Memory B cell (primary cell): ENCODE results near the gene NUAK2.
A peak's percentile ranks its signal among the peaks of the same experiment; 100 is the strongest.
"Not testable (repeated sequence)": the region's sequence is repeated elsewhere in the genome, so short reads cannot be mapped to it uniquely, and the experiment has no call there.

ENCODE experiments used
- ATAC-seq: fragments of 150-1000 bp; cut with Tn5 transposase; 2 replicates; pipeline ENCODE4 v1.10.0; 2021; ENCODE audit warnings: low read depth, mild to moderate bottlenecking, moderate library complexity
- DNase-seq, 2 donors: peaks; one replicate each; pipeline ENCODE4 v3.0.0; 2022; ENCODE audit warnings: low spot score in 2 of 2
- H3K27ac Mint-ChIP-seq: one replicate; pipeline ENCODE4 v1.8.0; 2022; ENCODE audit warnings: mild to moderate bottlenecking, moderate library complexity, mixed read lengths
- H3K27me3 Mint-ChIP-seq: one replicate; pipeline ENCODE4 v1.8.0; 2022; ENCODE audit warnings: mixed read lengths
- H3K36me3 Mint-ChIP-seq: one replicate; pipeline ENCODE4 v1.8.0; 2022; ENCODE audit warnings: mild to moderate bottlenecking, mixed read lengths
- H3K4me1 Mint-ChIP-seq: one replicate; pipeline ENCODE4 v1.8.0; 2022; ENCODE audit warnings: mixed read lengths
- H3K4me3 Mint-ChIP-seq: one replicate; pipeline ENCODE4 v1.8.0; 2022; ENCODE audit warnings: mild to moderate bottlenecking, moderate library complexity, mixed read lengths
- H3K9me3 Mint-ChIP-seq: one replicate; pipeline ENCODE4 v1.8.0; 2022; ENCODE audit warnings: mixed read lengths

The NUAK2 gene

GRCh38 chr1:205304046-205304694 is 17.4 kb downstream of the NUAK2 start:
- DNase-seq (no peak), ATAC-seq (no peak)
- Mint-ChIP-seq H3K9me3 (no peaks in the 10 kb centered on the region), H3K4me1 (peaks cover 37% of the 10 kb centered on the region), H3K36me3 (peaks cover 32% of the 10 kb centered on the region), H3K27ac (no peak overlapping the region), H3K27me3 (no peaks in the 10 kb centered on the region), H3K4me3 (no peak overlapping the region)

- no peak overlapping the region for H3K4me3 Mint-ChIP-seq
- DNase-seq (no peak), ATAC-seq (no peak)
- H3K4me1 Mint-ChIP-seq = peaks cover 37% of the 10 kb centered on the region
- no peak overlapping the region for H3K27ac Mint-ChIP-seq
- no peaks in the 10 kb centered on the region for H3K9me3 Mint-ChIP-seq
- no peaks in the 10 kb centered on the region for H3K27me3 Mint-ChIP-seq
- H3K36me3 Mint-ChIP-seq = peaks cover 31% of the 10 kb centered on the region
Observed at GRCh38 chr1:205303247-205303888, 18.2 kb downstream of the NUAK2 start.

- Mint-ChIP-seq H3K4me1 (peaks cover 42% of the 10 kb centered on the region), H3K27ac (peak overlapping the region; percentile 42), H3K36me3 (peaks cover 24% of the 10 kb centered on the region), H3K27me3 (no peaks in the 10 kb centered on the region), H3K4me3 (no peak overlapping the region), H3K9me3 (no peaks in the 10 kb centered on the region)
- ATAC-seq (no peak), DNase-seq (no peak)
Observed at GRCh38 chr1:205301842-205302588, 19.5 kb downstream of the NUAK2 start.

- peaks cover 40% of the 10 kb centered on the region for H3K4me1 Mint-ChIP-seq
- H3K27me3 Mint-ChIP-seq = no peaks in the 10 kb centered on the region
- peaks cover 21% of the 10 kb centered on the region for H3K36me3 Mint-ChIP-seq
- H3K9me3 Mint-ChIP-seq = no peaks in the 10 kb centered on the region
- ATAC-seq (peak; percentile 69), DNase-seq (no peak)
- H3K4me3 Mint-ChIP-seq = peak overlapping the region; percentile 35
- H3K27ac Mint-ChIP-seq = peak overlapping the region; percentile 86
Observed at GRCh38 chr1:205301205-205301821, 20.2 kb downstream of the NUAK2 start.

- H3K36me3 Mint-ChIP-seq = peaks cover 17% of the 10 kb centered on the region
- no peak for ATAC-seq
- H3K4me3 Mint-ChIP-seq = no peak overlapping the region
- no peaks in the 10 kb centered on the region for H3K9me3 Mint-ChIP-seq
- no peak overlapping the region for H3K27ac Mint-ChIP-seq
- peaks cover 44% of the 10 kb centered on the region for H3K4me1 Mint-ChIP-seq
- DNase-seq = no peak
- no peaks in the 10 kb centered on the region for H3K27me3 Mint-ChIP-seq
Observed at GRCh38 chr1:205300149-205300548, 21.4 kb downstream of the NUAK2 start.

- H3K27ac Mint-ChIP-seq = peak overlapping the region; percentile 71
- peaks cover 9% of the 10 kb centered on the region for H3K36me3 Mint-ChIP-seq
- no peaks in the 10 kb centered on the region for H3K27me3 Mint-ChIP-seq
- ATAC-seq (no peak), DNase-seq (no peak)
- H3K4me1 Mint-ChIP-seq = peaks cover 51% of the 10 kb centered on the region
- H3K4me3 Mint-ChIP-seq = no peak overlapping the region
- H3K9me3 Mint-ChIP-seq = no peaks in the 10 kb centered on the region
Observed at GRCh38 chr1:205298191-205298994, 23.2 kb downstream of the NUAK2 start.

GRCh38 chr1:205297546-205298177 is 23.9 kb downstream of the NUAK2 start:
- not testable (repeated sequence) for H3K36me3 Mint-ChIP-seq, DNase-seq, ATAC-seq, H3K4me3 Mint-ChIP-seq, H3K9me3 Mint-ChIP-seq, H3K27me3 Mint-ChIP-seq
- peaks cover 55% of the 10 kb centered on the region for H3K4me1 Mint-ChIP-seq
- H3K27ac Mint-ChIP-seq = peak overlapping the region; percentile 71

- Mint-ChIP-seq H3K27ac (no peak overlapping the region), H3K36me3 (no peaks in the 10 kb centered on the region), H3K4me1 (peaks cover 54% of the 10 kb centered on the region), H3K27me3 (no peaks in the 10 kb centered on the region), H3K9me3 (no peaks in the 10 kb centered on the region), H3K4me3 (no peak overlapping the region)
- no peak for ATAC-seq
- DNase-seq = no peak
Observed at GRCh38 chr1:205296154-205296553, 25.4 kb downstream of the NUAK2 start.

- H3K36me3 Mint-ChIP-seq = no peaks in the 10 kb centered on the region
- no peaks in the 10 kb centered on the region for H3K9me3 Mint-ChIP-seq
- H3K27ac Mint-ChIP-seq = no peak overlapping the region
- H3K27me3 Mint-ChIP-seq = no peaks in the 10 kb centered on the region
- no peak for ATAC-seq
- DNase-seq = no peak
- no peak overlapping the region for H3K4me3 Mint-ChIP-seq
- peaks cover 49% of the 10 kb centered on the region for H3K4me1 Mint-ChIP-seq
Observed at GRCh38 chr1:205294934-205295333, 26.6 kb downstream of the NUAK2 start.

GRCh38 chr1:205294175-205294917 is 27.2 kb downstream of the NUAK2 start:
- ATAC-seq (no peak), DNase-seq (no peak)
- Mint-ChIP-seq H3K27ac (peak overlapping the region; percentile 75), H3K4me1 (peaks cover 49% of the 10 kb centered on the region), H3K9me3 (no peaks in the 10 kb centered on the region), H3K36me3 (no peaks in the 10 kb centered on the region), H3K27me3 (no peaks in the 10 kb centered on the region), H3K4me3 (no peak overlapping the region)

GRCh38 chr1:205293350-205294074 is 28.0 kb downstream of the NUAK2 start:
- peak overlapping the region; percentile 75 for H3K27ac Mint-ChIP-seq
- no peaks in the 10 kb centered on the region for H3K36me3 Mint-ChIP-seq
- DNase-seq (no peak), ATAC-seq (no peak)
- peaks cover 51% of the 10 kb centered on the region for H3K4me1 Mint-ChIP-seq
- no peaks in the 10 kb centered on the region for H3K9me3 Mint-ChIP-seq
- no peaks in the 10 kb centered on the region for H3K27me3 Mint-ChIP-seq
- no peak overlapping the region for H3K4me3 Mint-ChIP-seq

- ATAC-seq (peak; percentile 15), DNase-seq (peak in 1 of 2 donors; percentile 34)
- Mint-ChIP-seq H3K27me3 (no peaks in the 10 kb centered on the region), H3K36me3 (no peaks in the 10 kb centered on the region), H3K9me3 (no peaks in the 10 kb centered on the region), H3K4me3 (no peak overlapping the region), H3K27ac (peak overlapping the region; percentile 80), H3K4me1 (peaks cover 59% of the 10 kb centered on the region)
Observed at GRCh38 chr1:205291596-205291995, 29.9 kb downstream of the NUAK2 start.
